GM08714 (cell line): ENCODE data around the gene DLG2.

Experiments used
- H3K4me3 ChIP-seq: fragments of 200-500 bp; sonication (Bioruptor generic); 2 replicates; pipeline ENCODE4 v1.5.1; 2014; ENCODE audit warnings: mild to moderate bottlenecking, low read length, inconsistent platforms
- ZNF274 ChIP-seq: IDR thresholded peaks from 2 replicates; pipeline ENCODE4 v1.6.1; 2012; ENCODE audit warnings: mild to moderate bottlenecking, low read depth, low read length

Gene DLG2

DNA sequence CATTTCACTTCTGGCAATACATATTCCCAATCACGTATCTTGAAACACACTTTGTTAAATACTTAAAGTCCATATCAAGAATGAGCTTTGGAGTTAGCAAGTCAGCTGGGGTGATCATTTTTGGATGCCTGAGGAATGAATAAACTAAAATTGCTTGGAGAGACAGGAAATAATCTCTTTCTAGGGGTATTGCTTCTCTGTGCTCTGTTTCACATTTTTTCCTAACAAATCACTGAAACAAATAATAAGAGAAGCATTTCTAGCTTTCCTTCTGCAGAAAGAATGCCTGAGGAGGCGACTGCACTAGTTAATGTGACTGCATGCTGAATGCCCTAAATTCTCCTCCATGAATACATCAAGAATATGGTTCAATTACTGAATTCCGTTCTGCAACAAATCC, 1799.6 kb downstream of the DLG2 start:
- no peak for TF ChIP-seq ZNF274
- H3K4me3 ChIP-seq, result no peak overlapping the region

GRCh38 chr11:83826078-83826477, 1801.1 kb downstream of the DLG2 start:
- no peak for TF ChIP-seq ZNF274
- H3K4me3 ChIP-seq, result no peak overlapping the region

DNA sequence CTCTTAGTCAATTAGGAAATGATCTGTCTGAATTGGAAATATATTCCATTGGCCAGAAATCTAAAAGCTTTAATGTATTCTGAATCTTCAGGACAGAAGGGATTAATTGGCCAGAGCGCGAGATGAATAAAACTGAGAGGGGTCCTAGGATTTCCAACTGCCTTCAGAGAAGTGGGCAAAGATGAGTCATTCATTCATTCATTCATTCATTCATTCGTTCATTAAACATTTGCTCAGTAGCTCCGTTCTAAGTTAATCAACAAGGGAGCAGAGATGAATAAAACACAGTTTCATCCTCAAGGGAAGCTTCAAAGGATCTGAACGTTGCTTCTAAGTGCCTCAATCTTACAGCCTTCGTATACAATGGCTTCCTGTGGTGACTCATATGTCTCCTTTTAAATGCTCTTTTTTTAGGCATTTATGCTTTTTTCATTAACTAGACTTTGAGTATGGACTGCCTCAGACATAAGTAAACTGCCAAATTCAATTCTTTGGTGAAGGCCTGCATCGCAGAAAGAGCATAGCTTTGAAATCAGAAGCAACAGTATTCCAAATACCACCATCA, 1803.6 kb downstream of the DLG2 start:
- no peak for TF ChIP-seq ZNF274
- H3K4me3 ChIP-seq, result no peak overlapping the region

DNA sequence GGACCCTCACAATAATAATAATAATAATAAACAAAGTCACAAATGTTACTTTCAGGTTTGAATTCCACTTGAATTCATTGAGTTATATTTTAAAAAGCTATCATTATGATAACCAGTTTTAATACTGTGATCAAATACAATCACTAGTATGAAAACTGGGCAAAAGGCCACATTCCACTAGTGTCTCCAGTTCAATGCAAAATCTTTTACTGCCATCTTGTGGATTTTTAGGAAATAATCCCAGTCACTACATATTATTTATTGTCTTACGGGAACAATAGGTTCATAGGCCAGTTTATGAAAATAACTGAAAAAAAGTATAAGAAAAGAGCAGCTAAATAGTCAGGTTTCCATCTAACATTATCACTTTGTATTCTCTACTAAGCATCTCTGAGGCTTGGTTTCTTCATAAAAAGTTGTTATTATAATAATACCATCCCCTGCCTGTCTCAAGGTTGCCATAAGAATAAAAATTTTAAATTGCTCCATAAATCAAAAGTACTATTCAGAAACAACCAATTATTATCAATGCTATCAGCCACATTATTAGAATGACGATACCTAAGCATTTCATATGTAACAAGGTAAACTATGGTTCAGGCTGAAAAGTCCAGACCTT, 1807.1 kb downstream of the DLG2 start:
- no peak for TF ChIP-seq ZNF274
- H3K4me3 ChIP-seq, result no peak overlapping the region

DNA sequence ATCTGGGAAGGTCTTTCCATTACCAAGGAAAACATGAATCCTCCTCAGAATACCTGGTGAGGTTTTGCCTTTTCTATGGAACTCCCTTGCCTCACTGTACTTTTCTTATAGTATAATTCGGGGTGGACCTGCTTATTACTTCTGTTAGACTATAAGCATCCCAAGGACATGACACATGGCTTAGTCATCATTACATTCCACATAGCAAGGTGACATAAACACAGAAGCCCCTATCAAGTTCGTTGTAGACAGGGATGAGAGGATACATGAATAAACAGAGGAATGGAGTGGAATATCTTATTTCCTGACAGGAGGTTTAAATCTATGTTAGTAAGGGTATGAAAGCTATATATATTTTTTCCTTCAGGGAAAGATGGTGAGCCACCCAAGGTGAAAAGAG, 1808.8 kb downstream of the DLG2 start:
- H3K4me3 ChIP-seq, result no peak overlapping the region
- TF ChIP-seq ZNF274, result no peak

- no peak overlapping the region for H3K4me3 ChIP-seq
- no peak for TF ChIP-seq ZNF274
Measured at GRCh38 chr11:83816572-83817187, 1810.5 kb downstream of the DLG2 start.

DNA sequence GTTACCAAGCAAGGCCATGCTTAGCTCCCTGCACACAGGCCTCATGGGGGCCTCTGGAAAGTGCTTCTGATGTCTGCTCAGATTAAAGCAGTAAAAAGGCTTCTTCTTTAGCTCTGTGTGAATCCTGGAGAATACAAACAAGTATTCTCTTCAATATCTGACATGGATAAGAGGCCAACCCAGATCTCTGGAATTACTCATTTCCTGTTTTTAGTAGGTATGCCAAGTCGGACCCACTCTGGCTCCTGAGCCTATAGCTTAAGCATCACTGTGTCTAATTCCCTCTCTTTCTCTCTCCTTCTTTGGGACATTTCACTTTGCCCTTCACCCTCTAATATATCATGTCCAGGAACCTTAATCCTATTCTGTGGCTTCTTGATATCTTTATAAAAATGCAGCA, 1811.4 kb downstream of the DLG2 start:
- H3K4me3 ChIP-seq, result no peak overlapping the region
- TF ChIP-seq ZNF274, result no peak

GRCh38 chr11:83813296-83813695, 1813.8 kb downstream of the DLG2 start:
- no peak for TF ChIP-seq ZNF274
- H3K4me3 ChIP-seq, result no peak overlapping the region

DNA sequence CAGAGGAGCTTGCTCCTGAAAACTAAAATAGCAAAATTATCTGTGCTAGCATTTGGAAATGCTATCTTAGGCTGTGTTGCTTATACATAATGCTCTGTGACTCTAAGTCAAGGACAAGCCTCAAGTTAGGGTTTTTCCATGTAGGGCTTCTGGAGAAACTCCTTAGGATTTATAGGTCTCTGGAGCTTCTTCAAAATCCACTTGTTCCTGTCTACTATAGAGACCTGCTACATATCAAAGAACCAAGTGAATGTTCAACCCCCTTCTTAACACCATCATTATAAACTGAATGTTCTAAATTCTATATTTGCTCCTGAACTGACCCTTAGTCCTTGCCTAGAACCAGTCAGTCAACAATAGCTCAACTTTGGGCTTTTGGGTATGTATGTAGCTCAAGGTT, 1817.9 kb downstream of the DLG2 start:
- no peak overlapping the region for H3K4me3 ChIP-seq
- TF ChIP-seq ZNF274, result no peak

- no peak for TF ChIP-seq ZNF274
- H3K4me3 ChIP-seq, result no peak overlapping the region
Measured at GRCh38 chr11:83801799-83802198, 1825.3 kb downstream of the DLG2 start.

DNA sequence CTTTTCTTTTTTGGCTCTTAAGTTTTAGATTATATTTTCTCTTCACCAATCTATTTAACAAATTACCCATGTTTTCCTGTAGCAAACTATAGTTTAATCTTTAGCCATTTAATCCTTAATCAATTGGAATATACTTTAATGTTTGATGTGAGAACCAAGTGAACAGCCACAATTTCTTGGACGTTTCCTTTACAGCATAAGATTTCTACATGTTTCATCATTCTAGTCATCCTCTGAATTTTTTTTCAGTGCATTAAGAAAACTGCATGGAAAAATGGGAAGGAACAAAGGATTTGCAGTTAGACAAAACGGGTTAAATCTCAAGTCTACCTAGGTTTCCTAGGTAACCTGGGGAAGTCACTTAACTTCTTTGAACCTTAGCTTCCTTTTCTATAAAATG, 1833.8 kb downstream of the DLG2 start:
- no peak overlapping the region for H3K4me3 ChIP-seq
- TF ChIP-seq ZNF274, result no peak

DNA sequence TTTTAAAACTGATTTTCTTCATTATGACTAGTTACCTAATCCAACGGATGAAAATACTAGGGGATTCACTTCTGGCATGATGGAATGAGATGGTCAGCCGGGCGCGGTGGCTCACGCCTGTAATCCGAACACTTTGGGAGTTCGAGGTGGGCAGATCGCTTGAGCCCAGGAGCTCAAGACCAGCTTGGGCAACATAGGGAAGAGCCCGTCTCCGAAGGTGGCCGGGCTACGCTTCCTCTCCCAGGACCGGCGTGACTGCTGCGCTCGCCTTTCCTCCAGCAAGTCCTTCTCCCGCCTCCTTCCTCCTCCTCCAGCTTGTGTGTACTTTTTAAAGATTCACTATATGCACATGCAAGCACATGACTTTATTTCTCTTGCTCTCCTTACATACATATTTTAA, 1835.6 kb downstream of the DLG2 start:
- TF ChIP-seq ZNF274, result no peak
- H3K4me3 ChIP-seq, result no peak overlapping the region

DNA sequence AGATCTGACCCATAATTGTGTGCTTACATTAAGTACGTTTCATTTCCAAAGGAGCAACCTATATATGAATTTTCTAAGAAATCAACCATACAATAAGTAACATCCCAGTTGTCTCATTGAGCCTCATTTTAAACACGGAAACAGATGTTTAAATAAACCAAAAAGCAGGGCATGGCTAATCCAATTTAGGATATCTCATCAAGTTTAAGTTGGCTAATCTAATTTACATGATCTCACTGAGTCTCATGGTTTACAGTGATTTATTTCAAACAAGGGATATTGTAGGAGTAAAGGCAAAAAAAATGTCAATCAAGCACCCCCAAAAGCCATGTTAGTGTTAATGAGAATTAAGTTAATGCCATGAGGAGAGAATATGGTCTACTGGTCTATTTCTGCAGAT, 1841.2 kb downstream of the DLG2 start:
- H3K4me3 ChIP-seq, result no peak overlapping the region
- no peak for TF ChIP-seq ZNF274

GRCh38 chr11:83784419-83784818, 1842.7 kb downstream of the DLG2 start:
- H3K4me3 ChIP-seq, result no peak overlapping the region
- no peak for TF ChIP-seq ZNF274

DNA sequence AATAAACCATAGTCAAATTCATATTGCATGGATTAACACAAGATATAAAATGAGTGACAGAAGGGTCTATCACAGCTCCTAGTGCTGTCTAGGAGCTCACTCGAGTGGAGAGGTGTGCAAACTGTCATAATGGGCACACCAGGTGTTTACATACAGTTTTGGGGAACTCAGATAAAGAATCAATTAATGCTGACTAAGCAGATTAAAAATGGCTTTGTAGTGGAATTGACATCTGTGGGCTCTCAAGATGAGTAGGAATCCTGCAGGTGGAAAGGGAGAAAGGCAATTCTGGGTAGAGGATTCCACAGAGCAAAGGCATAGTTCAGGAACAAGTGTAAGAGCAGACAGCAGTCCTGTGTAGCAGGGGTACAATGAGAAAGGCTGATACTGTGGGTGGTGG, 1844.8 kb downstream of the DLG2 start:
- no peak for TF ChIP-seq ZNF274
- no peak overlapping the region for H3K4me3 ChIP-seq
